WTC11 (cell line): ENCODE results near the gene TRIM17. TPM values are rescaled to one million over a fixed set of nuclear protein-coding genes. Genes with fewer than 3 reads are reported as not detected.

Experiments
- ATAC-seq: fragments of 200-7000 bp; cut with Tn5 transposase; 2 replicates; pipeline ENCODE4 v1.10.0; 2021; ENCODE audit warnings: mild to moderate bottlenecking, moderate library complexity
- CTCF ChIA-PET: fragments of 300-600 bp; sonication (Branson Sonifier 250); formaldehyde crosslinking; loops from one replicate; lab custom pipeline; 2021; ENCODE audit warnings: antibody characterized with exemption; lab: Charles Lee
- POLR2A ChIA-PET: fragments of 350-600 bp; sonication (Branson Sonifier 250); formaldehyde crosslinking; loops from one replicate; lab custom pipeline; 2021; ENCODE audit warnings: antibody characterized with exemption; lab: Charles Lee
- DNase-seq: peaks from one replicate; pipeline ENCODE4 v3.0.0; 2021; ENCODE audit warnings: low spot score
- H3K27ac Mint-ChIP-seq: 2 replicates; pipeline ENCODE4 v1.8.0; 2021; ENCODE audit warnings: mixed read lengths
- H3K27me3 Mint-ChIP-seq: 2 replicates; pipeline ENCODE4 v1.8.0; 2021; ENCODE audit warnings: low read depth, mild to moderate bottlenecking, moderate library complexity, mixed read lengths
- H3K36me3 Mint-ChIP-seq: 2 replicates; pipeline ENCODE4 v1.8.0; 2021; ENCODE audit warnings: mixed read lengths
- H3K4me1 Mint-ChIP-seq: 2 replicates; pipeline ENCODE4 v1.8.0; 2022; ENCODE audit warnings: mixed read lengths
- H3K4me3 Mint-ChIP-seq: 2 replicates; pipeline ENCODE4 v1.8.0; 2021; ENCODE audit warnings: mild to moderate bottlenecking, moderate library complexity, mixed read lengths
- H3K9me3 Mint-ChIP-seq: 2 replicates; pipeline ENCODE4 v1.8.0; 2021; ENCODE audit warnings: mixed read lengths
- CBFB ChIP-seq: sonication (generic); formaldehyde crosslinking; IDR thresholded peaks from 2 replicates; pipeline ENCODE4 v1.8.1; 2022; ENCODE audit warnings: mild to moderate bottlenecking, low read depth, missing genetic modification reagents
- GABPB1 ChIP-seq: sonication (generic); formaldehyde crosslinking; IDR thresholded peaks from 2 replicates; pipeline ENCODE4 v1.8.1; 2023; ENCODE audit warnings: mild to moderate bottlenecking, missing genetic modification reagents
- HMGA2 ChIP-seq: fragments of 250-450 bp; sonication (Bioruptor Pico); IDR thresholded peaks from 2 replicates; pipeline ENCODE4 v1.4.0; 2021; ENCODE audit warnings: mild to moderate bottlenecking, moderate library complexity
- JUN ChIP-seq: sonication (generic); formaldehyde crosslinking; IDR thresholded peaks from 2 replicates; pipeline ENCODE4 v1.8.0; 2023; ENCODE audit warnings: mild to moderate bottlenecking, missing genetic modification reagents
- KAT7 ChIP-seq: sonication (generic); formaldehyde crosslinking; IDR thresholded peaks from 2 replicates; pipeline ENCODE4 v1.8.1; 2023; ENCODE audit warnings: missing genetic modification reagents, mild to moderate bottlenecking, borderline replicate concordance
- MYBL2 ChIP-seq: sonication (generic); formaldehyde crosslinking; IDR thresholded peaks from 2 replicates; pipeline ENCODE4 v1.8.1; 2023; ENCODE audit warnings: mild to moderate bottlenecking, moderate library complexity, missing genetic modification reagents
- NFATC4 ChIP-seq: fragments of 250-450 bp; sonication (Bioruptor Pico); IDR thresholded peaks from 2 replicates; pipeline ENCODE4 v1.9.0; 2021; ENCODE audit warnings: mild to moderate bottlenecking
- OVOL2 ChIP-seq: fragments of 250-450 bp; sonication (Bioruptor Pico); IDR thresholded peaks from 2 replicates; pipeline ENCODE4 v1.9.0; 2021; ENCODE audit warnings: mild to moderate bottlenecking, borderline replicate concordance
- RORB ChIP-seq: fragments of 250-450 bp; sonication (Bioruptor Pico); IDR thresholded peaks from 2 replicates; pipeline ENCODE4 v1.9.0; 2021; ENCODE audit warnings: mild to moderate bottlenecking
- TEAD1 ChIP-seq: sonication (generic); formaldehyde crosslinking; IDR thresholded peaks from 2 replicates; pipeline ENCODE4 v1.8.0; 2022; ENCODE audit warnings: mild to moderate bottlenecking, missing genetic modification reagents
- ZNF416 ChIP-seq: fragments of 250-450 bp; sonication (Bioruptor Pico); IDR thresholded peaks from 2 replicates; pipeline ENCODE4 v1.9.0; 2021; ENCODE audit warnings: mild to moderate bottlenecking, inconsistent platforms
- total RNA-seq: library from RNA; stranded (reverse); gene quantifications from 3 replicates; pipeline ENCODE4 v1.2.3, GENCODE V29; 2021
- TF ChIP-seq, protein P1 (sequence below): sonication (generic); formaldehyde crosslinking; IDR thresholded peaks from 2 replicates; pipeline ENCODE4 v1.8.1; 2023; ENCODE audit warnings: mild to moderate bottlenecking, moderate library complexity, missing genetic modification reagents
- TF ChIP-seq, protein P2 (sequence below): sonication (generic); formaldehyde crosslinking; IDR thresholded peaks from 2 replicates; pipeline ENCODE4 v1.8.1; 2022; ENCODE audit warnings: low read depth, missing genetic modification reagents, borderline replicate concordance
- TF ChIP-seq, protein P3 (sequence below): fragments of 250-450 bp; sonication (Bioruptor Pico); IDR thresholded peaks from 2 replicates; pipeline ENCODE4 v1.9.0; 2021; ENCODE audit warnings: mild to moderate bottlenecking, borderline replicate concordance
- TF ChIP-seq, protein P4 (sequence below): fragments of 250-450 bp; sonication (Bioruptor Pico); conservative IDR thresholded peaks from 2 replicates; pipeline ENCODE4 v1.9.0; 2021; ENCODE audit warnings: mild to moderate bottlenecking
- TF ChIP-seq, protein P5 (sequence below): sonication (generic); formaldehyde crosslinking; IDR thresholded peaks from 2 replicates; pipeline ENCODE4 v1.8.1; 2023; ENCODE audit warnings: mild to moderate bottlenecking, missing genetic modification reagents
- TF ChIP-seq, protein P6 (sequence below): sonication (generic); formaldehyde crosslinking; IDR thresholded peaks from 2 replicates; pipeline ENCODE4 v1.8.1; 2022; ENCODE audit warnings: mild to moderate bottlenecking, moderate library complexity, missing genetic modification reagents
- TF ChIP-seq, protein P7 (sequence below): fragments of 250-450 bp; sonication (Bioruptor Pico); IDR thresholded peaks from 2 replicates; pipeline ENCODE4 v2.1.2; 2022; ENCODE audit warnings: mild to moderate bottlenecking, moderate library complexity
- TF ChIP-seq, protein P8 (sequence below): sonication (generic); formaldehyde crosslinking; IDR thresholded peaks from 2 replicates; pipeline ENCODE4 v1.8.0; 2023; ENCODE audit warnings: missing genetic modification reagents, mild to moderate bottlenecking, borderline replicate concordance

The TRIM17 gene
- total RNA-seq, 1 experiment from 2014 or later: 2.6 TPM

DNA sequence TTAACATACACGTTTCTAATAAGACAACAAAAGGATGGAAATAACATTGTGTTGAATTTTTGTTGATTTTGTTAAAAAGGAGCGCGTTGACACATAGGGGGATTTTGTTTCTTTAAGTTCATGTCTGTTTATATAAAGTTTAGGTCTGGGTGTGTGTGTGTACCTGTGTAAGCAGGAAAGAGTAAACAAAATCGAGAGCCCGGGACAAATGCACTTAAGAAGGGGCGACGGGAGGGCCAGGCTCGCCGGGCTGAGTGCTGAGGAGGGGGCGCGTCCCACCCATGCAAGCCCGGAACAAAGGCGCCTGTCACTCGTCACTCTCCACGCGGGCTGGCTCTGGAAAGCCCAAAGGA lies 28.8 kb upstream of the TRIM17 start:
- no peaks in the 10 kb centered on the region for H3K9me3 Mint-ChIP-seq
- CTCF ChIA-PET: interaction anchor here (1.0 to 3.0 kb wide), 4 partner anchors 38 to 69 kb away, joined by 4 to 10 read pairs (median 4); partner anchors contain the start of gene TRIM11
- H3K27me3 Mint-ChIP-seq: peaks cover 82% of the 10 kb centered on the region
- DNase-seq: no peak
- TF ChIP-seq, protein P1, sequence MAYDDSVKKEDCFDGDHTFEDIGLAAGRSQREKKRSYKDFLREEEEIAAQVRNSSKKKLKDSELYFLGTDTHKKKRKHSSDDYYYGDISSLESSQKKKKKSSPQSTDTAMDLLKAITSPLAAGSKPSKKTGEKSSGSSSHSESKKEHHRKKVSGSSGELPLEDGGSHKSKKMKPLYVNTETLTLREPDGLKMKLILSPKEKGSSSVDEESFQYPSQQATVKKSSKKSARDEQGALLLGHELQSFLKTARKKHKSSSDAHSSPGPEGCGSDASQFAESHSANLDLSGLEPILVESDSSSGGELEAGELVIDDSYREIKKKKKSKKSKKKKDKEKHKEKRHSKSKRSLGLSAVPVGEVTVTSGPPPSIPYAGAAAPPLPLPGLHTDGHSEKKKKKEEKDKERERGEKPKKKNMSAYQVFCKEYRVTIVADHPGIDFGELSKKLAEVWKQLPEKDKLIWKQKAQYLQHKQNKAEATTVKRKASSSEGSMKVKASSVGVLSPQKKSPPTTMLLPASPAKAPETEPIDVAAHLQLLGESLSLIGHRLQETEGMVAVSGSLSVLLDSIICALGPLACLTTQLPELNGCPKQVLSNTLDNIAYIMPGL: no peak
- TF ChIP-seq, protein P2, sequence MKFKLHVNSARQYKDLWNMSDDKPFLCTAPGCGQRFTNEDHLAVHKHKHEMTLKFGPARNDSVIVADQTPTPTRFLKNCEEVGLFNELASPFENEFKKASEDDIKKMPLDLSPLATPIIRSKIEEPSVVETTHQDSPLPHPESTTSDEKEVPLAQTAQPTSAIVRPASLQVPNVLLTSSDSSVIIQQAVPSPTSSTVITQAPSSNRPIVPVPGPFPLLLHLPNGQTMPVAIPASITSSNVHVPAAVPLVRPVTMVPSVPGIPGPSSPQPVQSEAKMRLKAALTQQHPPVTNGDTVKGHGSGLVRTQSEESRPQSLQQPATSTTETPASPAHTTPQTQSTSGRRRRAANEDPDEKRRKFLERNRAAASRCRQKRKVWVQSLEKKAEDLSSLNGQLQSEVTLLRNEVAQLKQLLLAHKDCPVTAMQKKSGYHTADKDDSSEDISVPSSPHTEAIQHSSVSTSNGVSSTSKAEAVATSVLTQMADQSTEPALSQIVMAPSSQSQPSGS (CRISPR knock-in tag): no peak
- TF ChIP-seq ZNF416 (no peak), CBFB (no peak), NFATC4 (CRISPR knock-in tag) (no peak), TEAD1 (no peak), KAT7 (CRISPR knock-in tag) (no peak), JUN (no peak), OVOL2 (CRISPR knock-in tag) (no peak), GABPB1 (CRISPR knock-in tag) (no peak), HMGA2 (CRISPR knock-in tag) (no peak), MYBL2 (CRISPR knock-in tag) (no peak), RORB (CRISPR knock-in tag) (no peak)
- TF ChIP-seq, protein P3, sequence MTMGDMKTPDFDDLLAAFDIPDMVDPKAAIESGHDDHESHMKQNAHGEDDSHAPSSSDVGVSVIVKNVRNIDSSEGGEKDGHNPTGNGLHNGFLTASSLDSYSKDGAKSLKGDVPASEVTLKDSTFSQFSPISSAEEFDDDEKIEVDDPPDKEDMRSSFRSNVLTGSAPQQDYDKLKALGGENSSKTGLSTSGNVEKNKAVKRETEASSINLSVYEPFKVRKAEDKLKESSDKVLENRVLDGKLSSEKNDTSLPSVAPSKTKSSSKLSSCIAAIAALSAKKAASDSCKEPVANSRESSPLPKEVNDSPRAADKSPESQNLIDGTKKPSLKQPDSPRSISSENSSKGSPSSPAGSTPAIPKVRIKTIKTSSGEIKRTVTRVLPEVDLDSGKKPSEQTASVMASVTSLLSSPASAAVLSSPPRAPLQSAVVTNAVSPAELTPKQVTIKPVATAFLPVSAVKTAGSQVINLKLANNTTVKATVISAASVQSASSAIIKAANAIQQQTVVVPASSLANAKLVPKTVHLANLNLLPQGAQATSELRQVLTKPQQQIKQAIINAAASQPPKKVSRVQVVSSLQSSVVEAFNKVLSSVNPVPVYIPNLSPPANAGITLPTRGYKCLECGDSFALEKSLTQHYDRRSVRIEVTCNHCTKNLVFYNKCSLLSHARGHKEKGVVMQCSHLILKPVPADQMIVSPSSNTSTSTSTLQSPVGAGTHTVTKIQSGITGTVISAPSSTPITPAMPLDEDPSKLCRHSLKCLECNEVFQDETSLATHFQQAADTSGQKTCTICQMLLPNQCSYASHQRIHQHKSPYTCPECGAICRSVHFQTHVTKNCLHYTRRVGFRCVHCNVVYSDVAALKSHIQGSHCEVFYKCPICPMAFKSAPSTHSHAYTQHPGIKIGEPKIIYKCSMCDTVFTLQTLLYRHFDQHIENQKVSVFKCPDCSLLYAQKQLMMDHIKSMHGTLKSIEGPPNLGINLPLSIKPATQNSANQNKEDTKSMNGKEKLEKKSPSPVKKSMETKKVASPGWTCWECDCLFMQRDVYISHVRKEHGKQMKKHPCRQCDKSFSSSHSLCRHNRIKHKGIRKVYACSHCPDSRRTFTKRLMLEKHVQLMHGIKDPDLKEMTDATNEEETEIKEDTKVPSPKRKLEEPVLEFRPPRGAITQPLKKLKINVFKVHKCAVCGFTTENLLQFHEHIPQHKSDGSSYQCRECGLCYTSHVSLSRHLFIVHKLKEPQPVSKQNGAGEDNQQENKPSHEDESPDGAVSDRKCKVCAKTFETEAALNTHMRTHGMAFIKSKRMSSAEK (CRISPR knock-in tag): no peak
- TF ChIP-seq, protein P4, sequence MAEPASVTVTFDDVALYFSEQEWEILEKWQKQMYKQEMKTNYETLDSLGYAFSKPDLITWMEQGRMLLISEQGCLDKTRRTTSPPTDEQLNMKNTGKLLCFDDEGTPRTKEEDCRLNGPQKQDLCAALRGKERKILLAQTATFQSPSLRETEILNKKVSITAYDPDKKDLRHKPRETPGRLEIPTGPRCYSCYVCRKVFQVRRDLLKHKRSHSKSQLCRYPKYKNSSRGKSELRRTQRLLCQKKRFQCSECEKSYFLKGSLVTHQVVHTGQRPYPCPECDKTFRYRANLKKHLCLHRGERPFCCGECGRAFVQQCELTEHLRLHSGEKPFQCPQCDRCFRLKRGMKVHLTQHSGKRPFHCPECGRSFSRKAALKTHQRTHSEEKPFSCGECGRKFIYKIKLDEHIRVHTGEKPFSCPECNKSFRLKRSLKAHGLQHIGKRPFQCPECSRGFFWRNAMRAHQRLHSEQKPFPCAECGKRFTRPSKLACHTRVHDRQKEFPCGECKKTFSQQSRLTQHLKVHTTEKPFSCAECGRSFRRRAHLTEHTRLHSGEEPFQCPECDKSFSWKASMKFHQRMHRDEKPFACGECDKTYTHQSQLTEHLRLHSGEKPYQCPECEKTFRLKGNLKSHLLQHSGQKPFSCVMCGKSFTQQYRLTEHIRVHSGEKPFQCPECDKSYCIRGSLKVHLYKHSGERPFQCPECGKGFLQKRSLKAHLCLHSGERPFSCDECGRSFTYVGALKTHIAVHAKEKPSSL (CRISPR knock-in tag): no peak
- TF ChIP-seq, protein P5, sequence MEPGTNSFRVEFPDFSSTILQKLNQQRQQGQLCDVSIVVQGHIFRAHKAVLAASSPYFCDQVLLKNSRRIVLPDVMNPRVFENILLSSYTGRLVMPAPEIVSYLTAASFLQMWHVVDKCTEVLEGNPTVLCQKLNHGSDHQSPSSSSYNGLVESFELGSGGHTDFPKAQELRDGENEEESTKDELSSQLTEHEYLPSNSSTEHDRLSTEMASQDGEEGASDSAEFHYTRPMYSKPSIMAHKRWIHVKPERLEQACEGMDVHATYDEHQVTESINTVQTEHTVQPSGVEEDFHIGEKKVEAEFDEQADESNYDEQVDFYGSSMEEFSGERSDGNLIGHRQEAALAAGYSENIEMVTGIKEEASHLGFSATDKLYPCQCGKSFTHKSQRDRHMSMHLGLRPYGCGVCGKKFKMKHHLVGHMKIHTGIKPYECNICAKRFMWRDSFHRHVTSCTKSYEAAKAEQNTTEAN (CRISPR knock-in tag): no peak
- TF ChIP-seq, protein P6, sequence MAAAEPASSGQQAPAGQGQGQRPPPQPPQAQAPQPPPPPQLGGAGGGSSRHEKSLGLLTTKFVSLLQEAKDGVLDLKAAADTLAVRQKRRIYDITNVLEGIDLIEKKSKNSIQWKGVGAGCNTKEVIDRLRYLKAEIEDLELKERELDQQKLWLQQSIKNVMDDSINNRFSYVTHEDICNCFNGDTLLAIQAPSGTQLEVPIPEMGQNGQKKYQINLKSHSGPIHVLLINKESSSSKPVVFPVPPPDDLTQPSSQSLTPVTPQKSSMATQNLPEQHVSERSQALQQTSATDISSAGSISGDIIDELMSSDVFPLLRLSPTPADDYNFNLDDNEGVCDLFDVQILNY (CRISPR knock-in tag): no peak
- TF ChIP-seq, protein P7, sequence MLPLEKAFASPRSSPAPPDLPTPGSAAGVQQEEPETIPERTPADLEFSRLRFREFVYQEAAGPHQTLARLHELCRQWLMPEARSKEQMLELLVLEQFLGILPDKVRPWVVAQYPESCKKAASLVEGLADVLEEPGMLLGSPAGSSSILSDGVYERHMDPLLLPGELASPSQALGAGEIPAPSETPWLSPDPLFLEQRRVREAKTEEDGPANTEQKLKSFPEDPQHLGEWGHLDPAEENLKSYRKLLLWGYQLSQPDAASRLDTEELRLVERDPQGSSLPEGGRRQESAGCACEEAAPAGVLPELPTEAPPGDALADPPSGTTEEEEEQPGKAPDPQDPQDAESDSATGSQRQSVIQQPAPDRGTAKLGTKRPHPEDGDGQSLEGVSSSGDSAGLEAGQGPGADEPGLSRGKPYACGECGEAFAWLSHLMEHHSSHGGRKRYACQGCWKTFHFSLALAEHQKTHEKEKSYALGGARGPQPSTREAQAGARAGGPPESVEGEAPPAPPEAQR (CRISPR knock-in tag): no peak
- TF ChIP-seq, protein P8, sequence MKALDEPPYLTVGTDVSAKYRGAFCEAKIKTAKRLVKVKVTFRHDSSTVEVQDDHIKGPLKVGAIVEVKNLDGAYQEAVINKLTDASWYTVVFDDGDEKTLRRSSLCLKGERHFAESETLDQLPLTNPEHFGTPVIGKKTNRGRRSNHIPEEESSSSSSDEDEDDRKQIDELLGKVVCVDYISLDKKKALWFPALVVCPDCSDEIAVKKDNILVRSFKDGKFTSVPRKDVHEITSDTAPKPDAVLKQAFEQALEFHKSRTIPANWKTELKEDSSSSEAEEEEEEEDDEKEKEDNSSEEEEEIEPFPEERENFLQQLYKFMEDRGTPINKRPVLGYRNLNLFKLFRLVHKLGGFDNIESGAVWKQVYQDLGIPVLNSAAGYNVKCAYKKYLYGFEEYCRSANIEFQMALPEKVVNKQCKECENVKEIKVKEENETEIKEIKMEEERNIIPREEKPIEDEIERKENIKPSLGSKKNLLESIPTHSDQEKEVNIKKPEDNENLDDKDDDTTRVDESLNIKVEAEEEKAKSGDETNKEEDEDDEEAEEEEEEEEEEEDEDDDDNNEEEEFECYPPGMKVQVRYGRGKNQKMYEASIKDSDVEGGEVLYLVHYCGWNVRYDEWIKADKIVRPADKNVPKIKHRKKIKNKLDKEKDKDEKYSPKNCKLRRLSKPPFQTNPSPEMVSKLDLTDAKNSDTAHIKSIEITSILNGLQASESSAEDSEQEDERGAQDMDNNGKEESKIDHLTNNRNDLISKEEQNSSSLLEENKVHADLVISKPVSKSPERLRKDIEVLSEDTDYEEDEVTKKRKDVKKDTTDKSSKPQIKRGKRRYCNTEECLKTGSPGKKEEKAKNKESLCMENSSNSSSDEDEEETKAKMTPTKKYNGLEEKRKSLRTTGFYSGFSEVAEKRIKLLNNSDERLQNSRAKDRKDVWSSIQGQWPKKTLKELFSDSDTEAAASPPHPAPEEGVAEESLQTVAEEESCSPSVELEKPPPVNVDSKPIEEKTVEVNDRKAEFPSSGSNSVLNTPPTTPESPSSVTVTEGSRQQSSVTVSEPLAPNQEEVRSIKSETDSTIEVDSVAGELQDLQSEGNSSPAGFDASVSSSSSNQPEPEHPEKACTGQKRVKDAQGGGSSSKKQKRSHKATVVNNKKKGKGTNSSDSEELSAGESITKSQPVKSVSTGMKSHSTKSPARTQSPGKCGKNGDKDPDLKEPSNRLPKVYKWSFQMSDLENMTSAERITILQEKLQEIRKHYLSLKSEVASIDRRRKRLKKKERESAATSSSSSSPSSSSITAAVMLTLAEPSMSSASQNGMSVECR (CRISPR knock-in tag): no peak
- H3K27ac Mint-ChIP-seq: no peak overlapping the region
- no peak; the same call in 1 of the 2 replicates for ATAC-seq
- peaks cover 16% of the 10 kb centered on the region for H3K4me1 Mint-ChIP-seq
- H3K36me3 Mint-ChIP-seq: no peaks in the 10 kb centered on the region
- H3K4me3 Mint-ChIP-seq: peak overlapping the region; percentile 85
- POLR2A ChIA-PET: interaction anchor here (0.6 to 1.7 kb wide), 3 partner anchors 13 to 39 kb away, joined by 4 to 19 read pairs (median 10); partner anchors contain the start of gene TRIM11
